Astrocyte of the cerebellum (primary cell): ENCODE measurements around the gene CALHM1.
"Not testable (repeated sequence)": the region's sequence is repeated elsewhere in the genome, so short reads cannot be mapped to it uniquely, and the experiment has no call there.

Experiments used
- DNase-seq: peaks from one replicate; pipeline ENCODE4 v3.0.0-alpha.2; 2011; ENCODE audit warnings: low read depth
- H3K4me3 ChIP-seq: 2 replicates; pipeline ENCODE4 v1.5.1; 2011; ENCODE audit warnings: mild to moderate bottlenecking, low read depth, low read length, moderate library complexity
- CTCF ChIP-seq: IDR thresholded peaks from 2 replicates; pipeline ENCODE4 v1.5.1; 2012; ENCODE audit warnings: low read length, low read depth, moderate library complexity, mild to moderate bottlenecking; ENCODE audit errors: missing control alignments
- in situ Hi-C: cut with HindIII; loops from 2 replicates; pipeline ENCODE4 v1.10.0; 2017; ENCODE audit warnings: low sequenced_read_pairs

The CALHM1 gene

GRCh38 chr10:103493916-103494877, 35.5 kb upstream of the CALHM1 start:
- peak overlapping the region; percentile 16 for H3K4me3 ChIP-seq
- DNase-seq, result no peak

GRCh38 chr10:103493362-103493915, 34.7 kb upstream of the CALHM1 start, which contains the start of gene NEURL1:
TSS of gene NEURL1 (plus strand) at chr10:103493705. CDS start at chr10:103494388, 683 bp downstream.
- TF ChIP-seq CTCF, result no peak
- peak within 1 kb of the TSS; percentile 22 for H3K4me3 ChIP-seq
- no peak for DNase-seq
- in situ Hi-C loops, result loop anchor here (5.0 kb wide), 1 partner anchor 86 kb away; no protein-coding TSS in a partner anchor

More at GRCh38 chr10:103493916-103494877, 35.5 kb upstream of the CALHM1 start:
- in situ Hi-C loops, result loop anchor here (5.0 kb wide), 1 partner anchor 87 kb away; no protein-coding TSS in a partner anchor
- no peak for TF ChIP-seq CTCF

GRCh38 chr10:103492655-103493261, 34.1 kb upstream of the CALHM1 start:
- H3K4me3 ChIP-seq, result no peak overlapping the region
- in situ Hi-C loops, result loop anchor here (5.0 kb wide), 1 partner anchor 85 kb away; no protein-coding TSS in a partner anchor
- DNase-seq, result no peak
- TF ChIP-seq CTCF, result no peak

GRCh38 chr10:103491729-103492364, 33.1 kb upstream of the CALHM1 start:
- no peak for TF ChIP-seq CTCF
- peak; percentile 62 for DNase-seq
- H3K4me3 ChIP-seq, result no peak overlapping the region
- in situ Hi-C loops, result loop anchor here (5.0 kb wide), 1 partner anchor 85 kb away; no protein-coding TSS in a partner anchor

GRCh38 chr10:103490986-103491314, 32.2 kb upstream of the CALHM1 start:
- no peak for TF ChIP-seq CTCF
- no peak for DNase-seq
- in situ Hi-C loops, result loop anchor here (5.0 kb wide), 1 partner anchor 84 kb away; no protein-coding TSS in a partner anchor
- H3K4me3 ChIP-seq, result no peak overlapping the region

- no peak for TF ChIP-seq CTCF
- H3K4me3 ChIP-seq, result no peak overlapping the region
- no peak for DNase-seq
- in situ Hi-C loops, result no loop called here
These were observed 28.7 kb upstream of the CALHM1 start for GRCh38 chr10:103487410-103487708.

GRCh38 chr10:103486635-103487409, 28.1 kb upstream of the CALHM1 start:
- DNase-seq, H3K4me3 ChIP-seq, in situ Hi-C loops: not testable (repeated sequence)
